Stimulated activated CD4-positive, alpha-beta T cell treated with anti-CD3 and anti-CD28 coated beads, Interleukin-12 subunit alpha, Interleukin-12 subunit beta, amount 100 ng/mL, for 48 hours (primary cell): ENCODE measurements around the gene NMT2.

Source experiments
- DNase-seq, 3 donors: peaks; one replicate each; pipeline ENCODE4 v3.0.0-alpha.2; 2020; ENCODE audit warnings: low read depth in 2 of 3, low spot score in 1 of 3

Gene NMT2

DNA sequence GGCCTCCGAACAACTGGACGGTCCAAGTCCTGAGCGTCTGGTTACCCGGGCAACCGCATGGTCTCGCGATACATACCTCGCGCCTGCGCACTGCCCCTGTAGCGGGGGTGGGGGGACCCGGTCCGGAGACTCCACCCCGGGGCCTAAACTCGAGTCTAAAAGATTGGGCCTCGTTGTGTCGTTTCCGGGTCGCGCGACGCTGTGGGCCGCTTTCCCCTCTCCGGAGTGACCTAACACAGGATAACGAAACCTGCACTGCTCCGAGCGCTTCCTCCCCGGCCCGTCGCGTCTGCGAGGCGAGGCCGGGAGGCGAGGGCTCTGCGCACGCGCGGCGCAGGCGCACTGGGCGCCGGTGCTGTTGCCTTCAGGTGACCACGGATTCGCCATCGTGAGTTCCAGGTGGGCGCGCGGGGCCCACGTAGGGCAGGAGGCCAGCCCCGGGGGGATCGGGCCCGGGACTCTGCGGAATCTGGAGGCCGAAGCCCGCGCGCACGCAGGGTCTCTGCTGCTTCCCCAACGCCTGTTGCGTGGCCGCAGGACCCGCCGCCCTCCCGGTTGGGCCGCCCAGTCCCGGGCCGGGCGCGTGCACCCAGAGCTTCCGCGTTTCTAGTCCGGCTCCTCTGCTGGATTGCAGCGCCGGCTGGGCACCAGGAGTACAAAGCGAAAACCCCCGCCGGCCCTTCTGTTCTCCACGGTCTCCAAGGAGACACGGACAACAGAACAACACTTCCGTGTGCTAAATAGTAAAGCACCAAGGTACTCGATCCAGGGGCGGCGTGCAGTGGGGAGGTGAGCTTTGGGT lies 71.3 kb downstream of the NMT2 start, which contains the start of gene RPP38:
RPP38 (plus strand) TSS at position 345 of the 802 bp plus-strand sequence. CDS start 5,960 bp downstream, outside the sequence.
- peak; percentile 90 to 95 (median 93) for DNase-seq

DNA sequence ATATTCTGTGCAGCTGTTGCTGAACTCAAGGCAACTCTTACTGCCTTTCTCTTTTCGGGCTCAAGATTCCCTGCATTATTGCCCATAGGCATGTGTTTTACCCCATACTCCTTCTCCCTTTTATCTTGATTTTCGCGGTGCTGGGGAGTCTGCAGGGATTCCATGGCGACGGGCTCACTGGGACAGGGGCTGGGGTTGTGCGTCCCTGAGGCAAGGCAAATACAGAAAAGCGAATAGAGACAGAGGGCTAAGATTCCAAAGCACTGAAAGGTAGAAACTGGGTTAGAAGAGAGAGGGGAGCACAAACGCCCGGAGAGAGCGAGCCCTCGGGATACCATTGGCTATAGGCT lies 71.9 kb downstream of the NMT2 start:
- DNase-seq = no peak

DNA sequence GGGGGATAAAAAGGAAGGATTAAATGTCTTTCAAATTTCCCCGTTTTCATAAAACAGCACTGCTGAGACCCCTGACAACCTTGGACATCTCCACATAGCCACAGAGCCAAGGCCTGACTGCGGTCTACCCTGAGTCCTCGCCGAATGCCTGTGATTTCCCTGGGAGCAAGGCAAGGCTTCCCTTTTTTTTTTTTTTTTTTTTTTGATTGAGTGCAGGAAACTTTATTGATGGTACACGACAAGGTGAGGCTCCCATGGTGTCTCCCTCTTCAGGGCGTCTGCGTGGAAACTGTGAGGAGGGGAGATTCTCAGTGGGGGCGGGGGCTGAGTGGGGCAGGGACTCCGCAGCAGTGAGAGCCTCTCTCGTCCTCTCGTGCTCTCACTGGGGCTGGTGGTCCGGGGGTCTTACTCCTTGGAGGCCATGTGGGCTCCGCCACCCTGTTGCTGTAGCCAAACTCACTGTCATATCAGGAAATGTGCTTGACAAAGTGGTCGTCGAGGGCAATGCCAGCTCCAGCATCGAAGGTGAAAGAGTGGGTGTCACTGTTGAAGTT lies 75.6 kb downstream of the NMT2 start:
- DNase-seq = no peak

DNA sequence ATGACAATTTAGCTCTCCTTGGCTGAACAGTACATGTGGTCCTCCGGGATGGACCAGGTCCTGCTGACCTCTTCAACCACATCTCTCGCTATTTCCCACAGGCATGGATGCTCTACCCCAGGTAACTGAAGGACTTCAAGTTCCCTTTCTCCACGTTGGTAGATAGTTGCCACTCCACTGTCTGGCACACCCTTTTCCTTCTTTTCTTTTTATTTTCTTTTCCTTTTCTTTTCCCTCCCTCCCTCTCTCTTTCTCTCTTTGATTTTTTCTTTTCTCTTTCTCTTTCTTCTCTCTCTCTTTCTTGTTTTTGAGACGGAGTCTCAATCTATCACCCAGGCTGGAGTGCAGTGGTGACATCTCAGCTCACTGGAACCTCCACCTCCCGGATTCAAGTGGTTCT lies 77.1 kb downstream of the NMT2 start:
- no peak for DNase-seq

DNA sequence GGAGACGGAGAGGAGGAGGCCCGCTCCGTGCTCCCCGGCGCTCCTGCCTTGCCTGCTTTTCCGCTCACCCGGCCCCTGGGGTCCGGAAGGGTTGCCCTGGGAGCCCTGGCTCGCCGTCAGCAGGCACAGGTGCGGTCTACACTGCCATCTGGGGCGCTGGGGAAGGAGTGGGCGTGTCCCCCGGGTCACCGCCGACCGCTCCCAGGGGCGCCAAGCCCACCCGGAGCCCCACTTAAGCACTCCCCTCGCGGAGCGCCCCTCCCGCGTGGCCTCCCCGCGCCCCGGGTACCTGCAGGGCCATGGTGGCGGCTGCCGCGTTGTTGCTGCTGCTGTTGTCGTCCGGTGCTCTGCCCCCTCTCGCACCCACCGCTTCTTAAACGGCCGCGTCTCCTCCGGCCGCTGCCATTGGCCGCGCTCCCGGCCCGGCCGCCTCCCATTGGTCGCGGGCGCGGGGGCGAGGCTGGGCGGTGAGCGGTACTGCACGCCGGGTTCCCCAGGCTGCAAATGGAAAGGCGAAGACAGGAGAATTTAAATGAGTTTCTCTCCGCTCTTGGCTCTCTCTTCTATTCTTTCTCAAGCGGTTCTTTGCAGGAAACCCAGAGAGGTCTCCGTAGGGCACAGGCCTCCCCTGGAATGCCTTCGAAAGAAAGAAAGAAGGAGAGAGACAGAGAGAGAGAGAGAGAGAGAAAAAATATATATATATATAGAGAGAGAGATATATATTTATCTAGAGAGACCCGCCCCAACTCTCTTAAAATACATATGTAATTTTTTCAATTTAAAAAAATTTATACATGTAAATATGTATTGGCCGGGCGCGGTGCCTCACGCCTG lies 79.8 kb downstream of the NMT2 start, which contains the start of gene ACBD7:
ACBD7 (minus strand) TSS at position 349 of the 834 bp plus-strand sequence; CDS start at position 301, 48 bp downstream.
- DNase-seq = peak; percentile 63 to 80 (median 71)

DNA sequence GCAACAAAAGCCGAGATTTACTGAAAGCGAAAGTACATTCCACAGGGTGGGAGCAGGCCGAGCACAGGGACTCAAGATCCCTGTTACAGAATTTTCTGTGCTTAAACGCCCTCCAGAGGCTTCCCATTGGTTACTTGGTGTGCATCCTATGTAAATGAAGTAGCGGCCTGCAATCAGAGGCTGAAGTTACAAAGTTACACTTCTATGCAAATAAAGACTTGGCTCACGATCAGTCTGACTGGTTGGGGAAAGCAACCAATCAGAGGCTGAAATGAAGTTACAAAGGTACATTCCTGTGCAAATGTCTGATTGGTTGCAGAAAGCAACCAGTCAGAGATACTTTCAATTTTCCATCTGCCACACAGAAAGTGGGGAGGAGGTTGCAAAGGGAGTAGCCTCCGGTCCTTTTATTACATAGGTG lies 84.0 kb downstream of the NMT2 start:
- DNase-seq = no peak

DNA sequence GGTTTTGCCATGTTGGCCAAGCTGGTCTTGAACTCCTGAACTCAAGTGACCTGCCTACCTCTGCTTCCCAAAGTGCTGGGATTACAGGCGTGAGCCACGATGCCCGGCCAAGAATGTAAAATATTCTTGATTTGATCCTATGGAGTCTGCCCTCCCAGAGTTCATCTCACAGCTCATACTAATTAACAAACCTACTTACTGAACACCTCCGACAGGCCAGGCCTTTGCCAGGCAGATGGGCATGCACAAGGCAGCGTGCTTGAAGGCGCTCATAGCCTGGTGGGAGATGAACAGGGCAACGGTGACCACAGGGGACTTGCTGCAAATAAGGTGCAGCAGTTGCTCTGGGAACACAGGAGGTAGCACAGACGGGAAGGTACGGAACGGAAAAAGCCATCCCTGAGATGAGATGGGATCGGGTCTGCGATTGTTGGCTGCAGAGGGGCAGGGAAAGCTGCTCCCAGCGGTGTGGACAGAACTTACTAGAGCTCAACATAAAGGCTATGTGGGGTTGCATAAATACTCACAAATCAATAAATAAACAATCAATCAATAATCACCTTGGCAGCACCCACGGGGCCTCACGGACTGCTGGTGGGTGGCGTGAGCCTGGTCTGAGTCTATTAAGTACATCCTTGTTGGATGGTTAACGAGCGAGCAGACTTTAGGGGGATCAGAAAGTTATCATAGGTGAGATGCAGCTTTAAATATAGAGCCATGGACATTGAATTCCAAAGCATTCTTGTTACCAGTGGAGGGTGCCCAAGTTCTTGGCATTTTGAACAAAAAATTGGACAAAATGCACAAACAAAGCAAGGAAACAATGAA lies 84.6 kb downstream of the NMT2 start:
- no peak for DNase-seq

DNA sequence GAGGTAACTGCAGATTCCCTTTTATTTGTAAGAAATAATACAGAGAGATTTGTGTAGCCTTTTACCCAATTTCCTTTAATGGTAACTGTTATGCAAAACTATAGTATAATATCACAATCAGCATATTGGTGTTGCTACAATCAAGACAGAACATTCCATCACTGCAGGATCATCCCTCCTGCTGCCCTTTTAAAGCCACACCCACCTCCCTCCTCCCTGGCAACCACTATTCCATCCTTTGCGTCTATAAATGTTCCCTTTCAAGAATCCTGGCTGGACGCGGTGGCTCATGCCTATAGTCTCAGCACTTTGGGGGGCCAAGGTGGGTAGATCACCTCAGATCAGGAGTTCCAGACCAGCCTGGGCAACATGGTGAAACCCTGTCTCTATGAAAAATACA lies 93.1 kb downstream of the NMT2 start:
- DNase-seq = no peak

DNA sequence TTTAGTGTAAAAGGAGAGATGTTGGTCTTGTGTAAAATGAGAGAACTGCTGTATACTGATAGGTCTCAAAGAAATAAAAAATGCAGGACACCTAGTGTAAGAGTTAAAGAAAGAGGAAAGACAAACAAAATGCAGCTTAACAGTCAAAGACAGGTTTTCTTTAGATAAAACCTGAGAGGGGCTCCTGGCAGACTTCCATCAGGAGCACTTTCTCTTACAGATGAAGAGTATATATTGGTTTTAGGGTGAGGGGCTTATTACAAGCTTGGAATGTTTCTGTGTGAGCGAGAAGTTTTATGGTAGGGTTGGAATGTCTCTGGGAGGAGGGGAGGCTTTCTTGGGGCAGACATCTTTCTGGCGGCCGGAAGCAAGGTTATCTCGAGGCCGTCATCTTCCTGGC lies 96.1 kb downstream of the NMT2 start:
- no peak for DNase-seq

DNA sequence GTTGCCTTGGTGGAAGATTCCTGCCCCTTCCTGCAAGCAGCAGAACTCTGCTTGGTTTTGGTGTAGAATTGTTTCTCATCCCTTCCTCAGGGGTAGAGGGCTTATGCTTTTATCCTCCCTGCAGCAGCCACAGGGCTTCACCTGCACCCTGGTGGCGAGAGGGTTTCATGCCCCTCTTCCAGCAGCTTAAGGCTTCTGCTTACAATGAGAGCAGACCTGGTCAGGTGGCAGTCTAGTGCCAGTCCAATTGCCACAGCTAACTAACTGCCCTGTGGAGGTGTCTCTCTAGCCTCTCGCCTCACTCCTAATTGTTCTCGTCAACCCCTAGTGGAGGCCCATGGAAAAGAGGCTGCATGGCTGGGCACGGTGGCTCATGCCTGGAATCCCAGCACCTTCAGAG lies 99.3 kb downstream of the NMT2 start:
- DNase-seq = no peak

DNA sequence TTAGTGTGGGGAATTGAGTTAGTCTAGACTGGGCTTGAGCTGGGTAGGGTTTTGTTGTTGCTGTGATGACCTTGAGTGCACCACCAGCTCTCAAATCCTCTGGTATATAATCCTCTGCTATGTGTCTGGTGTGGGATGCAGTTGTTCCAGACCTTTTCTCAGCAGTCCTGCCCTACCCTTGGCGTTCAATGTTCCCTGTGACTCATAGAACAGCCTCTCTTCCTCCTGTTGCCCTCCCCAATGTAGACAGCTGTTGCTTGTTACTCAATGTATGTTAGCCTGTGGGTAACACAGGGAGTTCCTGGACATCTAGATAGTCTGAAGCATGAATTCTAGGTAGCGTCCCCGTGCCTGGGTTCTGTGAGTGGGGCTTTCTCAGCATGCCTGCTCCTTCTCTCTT lies 99.7 kb downstream of the NMT2 start:
- DNase-seq = no peak

DNA sequence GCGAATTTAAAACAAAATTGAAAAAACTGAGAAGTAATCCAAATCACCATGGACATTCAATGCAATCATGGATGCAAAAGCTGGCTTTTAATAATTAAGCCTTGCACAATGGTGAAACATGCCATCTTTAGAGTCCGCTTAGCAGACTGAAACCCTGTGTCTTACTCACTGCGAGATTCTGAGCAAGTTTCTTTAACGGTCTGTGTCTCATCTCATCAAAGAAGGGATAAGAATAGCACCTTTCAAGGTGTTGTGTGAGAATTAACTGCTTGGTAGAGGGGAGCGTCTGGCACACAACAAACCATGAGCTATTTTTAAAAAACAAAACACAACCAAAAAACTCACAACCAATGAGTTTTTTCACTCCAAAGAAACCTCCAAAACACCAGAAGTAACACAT lies 101.3 kb downstream of the NMT2 start:
- no peak for DNase-seq

DNA sequence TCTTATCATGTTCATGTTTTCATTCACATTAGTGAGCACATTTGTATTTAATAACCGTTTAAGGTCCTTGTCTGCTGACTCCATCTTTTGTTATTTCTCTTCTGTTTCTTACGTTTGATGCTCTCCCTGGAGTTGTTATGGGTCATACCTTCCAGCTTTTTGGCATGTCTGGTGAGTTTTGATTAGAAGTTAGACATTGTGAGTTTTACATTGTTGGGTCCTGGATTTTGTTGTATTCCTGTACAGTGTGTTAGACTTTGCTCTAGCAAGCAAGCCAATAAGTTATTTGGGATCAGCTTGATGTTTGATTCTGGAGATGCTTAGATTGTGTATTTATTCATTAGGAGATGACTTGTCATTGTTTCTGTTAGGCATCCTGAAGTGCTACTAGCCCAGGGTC lies 107.9 kb downstream of the NMT2 start:
- DNase-seq = no peak

DNA sequence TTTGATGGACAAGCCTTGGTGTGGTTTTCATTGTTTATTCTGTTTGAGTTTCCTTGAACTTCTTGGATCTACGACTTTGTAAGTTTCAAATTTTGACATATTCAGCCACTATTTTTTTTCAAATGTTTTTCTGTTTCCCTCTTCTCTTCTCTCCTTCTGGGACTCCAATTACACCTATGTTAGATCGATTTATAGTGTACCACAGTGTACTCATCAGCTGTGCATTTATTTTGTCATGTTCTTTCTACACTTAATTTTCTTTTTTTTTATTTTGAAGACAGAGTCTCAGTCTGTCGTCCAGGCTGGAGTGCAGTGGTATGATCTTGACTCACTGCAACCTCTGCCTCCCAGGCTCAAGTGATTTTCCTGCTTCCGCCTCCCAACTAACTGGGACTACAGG lies 108.6 kb downstream of the NMT2 start:
- DNase-seq = no peak

DNA sequence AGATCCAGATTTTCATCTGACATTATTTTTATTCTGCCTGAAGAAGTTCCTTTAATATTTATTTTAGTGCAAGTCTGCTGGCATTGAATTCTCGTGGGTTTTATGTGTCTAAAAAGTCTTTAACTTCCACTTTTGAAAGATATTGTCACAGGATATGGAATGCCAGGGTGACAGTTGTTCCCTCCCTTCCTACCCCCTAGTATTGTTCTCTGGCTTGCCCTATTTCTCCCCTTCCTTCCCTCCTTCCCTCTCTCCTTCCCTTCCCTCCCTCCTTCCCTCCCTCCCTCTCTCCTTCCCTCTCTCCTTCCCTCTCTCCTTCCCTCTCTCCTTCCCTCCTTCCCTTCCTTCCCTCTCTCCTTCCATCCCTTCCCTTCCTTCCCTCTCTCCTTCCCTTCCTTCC lies 109.8 kb downstream of the NMT2 start:
- no peak for DNase-seq
